Lower lobe of right lung (tissue), 2 donors: ENCODE measurements around the gene GPC3. TPM values are rescaled to one million over a fixed set of nuclear protein-coding genes. Genes with fewer than 3 reads are reported as not detected.

ENCODE experiments used
- ATAC-seq, 2 donors: fragments of 200-7000 bp; cut with Tn5 transposase; one replicate each; pipeline ENCODE4 v1.9.1; 2020 to 2022; ENCODE audit warnings: mild to moderate bottlenecking in 2 of 2, moderate library complexity in 2 of 2
- DNase-seq: peaks from one replicate; pipeline ENCODE4 v3.0.0-alpha.2; 2020
- H3K27ac ChIP-seq: fragments of 200-600 bp; one replicate; pipeline ENCODE4 v1.8.0; 2022
- H3K27me3 ChIP-seq: fragments of 200-600 bp; one replicate; pipeline ENCODE4 v1.8.0; 2022; ENCODE audit warnings: low read depth
- H3K36me3 ChIP-seq: fragments of 200-600 bp; one replicate; pipeline ENCODE4 v1.8.0; 2022; ENCODE audit warnings: mild to moderate bottlenecking
- H3K4me1 ChIP-seq: fragments of 200-600 bp; one replicate; pipeline ENCODE4 v1.8.0; 2022
- H3K4me3 ChIP-seq: fragments of 200-600 bp; one replicate; pipeline ENCODE4 v1.8.0; 2022; ENCODE audit warnings: mild to moderate bottlenecking
- H3K9me3 ChIP-seq: fragments of 200-600 bp; one replicate; pipeline ENCODE4 v1.8.0; 2022
- CTCF ChIP-seq: fragments of 200-600 bp; IDR thresholded peaks from one replicate; pipeline ENCODE4 v1.8.0; 2022; ENCODE audit warnings: antibody characterized with exemption, mild to moderate bottlenecking
- intact Hi-C: fragments of 100-400 bp; cut with DNase I; formaldehyde crosslinking; loops from one replicate; pipeline ENCODE4 v1.11.0; 2022
- total RNA-seq: library from RNA; stranded (reverse); fragmentation: NEBNext Ultra II Directional; extraction: Animal tissue kit (Norgen Biotek cat#: 25700); gene quantifications from one replicate; pipeline ENCODE4 v1.2.1, GENCODE V29; 2021
- donor health status: DM: no; HTN: yes; CAD: no; lungs with severe emphysema.

GPC3 gene
- total RNA-seq, 1 donor from 2014 or later: 50.2 TPM

GRCh38 chrX:133749370-133749769 is 236.0 kb downstream of the GPC3 start:
- H3K4me1 ChIP-seq: no peaks in the 10 kb centered on the region
- H3K4me3 ChIP-seq: no peak overlapping the region
- no peaks in the 10 kb centered on the region for H3K9me3 ChIP-seq
- DNase-seq (no peak), ATAC-seq (no peak)
- no peak overlapping the region for H3K27ac ChIP-seq
- H3K36me3 ChIP-seq: no peaks in the 10 kb centered on the region
- TF ChIP-seq CTCF: no peak
- no peaks in the 10 kb centered on the region for H3K27me3 ChIP-seq
- intact Hi-C loops: no loop called here

GRCh38 chrX:133747196-133747595 is 238.2 kb downstream of the GPC3 start:
- H3K4me3 ChIP-seq: no peak overlapping the region
- H3K27ac ChIP-seq: no peak overlapping the region
- no peaks in the 10 kb centered on the region for H3K36me3 ChIP-seq
- H3K4me1 ChIP-seq: no peaks in the 10 kb centered on the region
- no peaks in the 10 kb centered on the region for H3K27me3 ChIP-seq
- ATAC-seq: no peak
- intact Hi-C loops: no loop called here
- no peak for DNase-seq
- no peak for TF ChIP-seq CTCF
- H3K9me3 ChIP-seq: no peaks in the 10 kb centered on the region

GRCh38 chrX:133746593-133746992 is 238.8 kb downstream of the GPC3 start:
- H3K36me3 ChIP-seq: no peaks in the 10 kb centered on the region
- no peak for ATAC-seq
- H3K9me3 ChIP-seq: no peaks in the 10 kb centered on the region
- H3K27ac ChIP-seq: no peak overlapping the region
- H3K4me1 ChIP-seq: no peaks in the 10 kb centered on the region
- H3K27me3 ChIP-seq: no peaks in the 10 kb centered on the region
- intact Hi-C loops: no loop called here
- H3K4me3 ChIP-seq: no peak overlapping the region
- TF ChIP-seq CTCF: no peak
- no peak for DNase-seq

- ATAC-seq (no peak), DNase-seq (no peak)
- no peaks in the 10 kb centered on the region for H3K27me3 ChIP-seq
- no peak overlapping the region for H3K4me3 ChIP-seq
- H3K36me3 ChIP-seq: no peaks in the 10 kb centered on the region
- H3K9me3 ChIP-seq: no peaks in the 10 kb centered on the region
- H3K4me1 ChIP-seq: no peaks in the 10 kb centered on the region
- no peak for TF ChIP-seq CTCF
- intact Hi-C loops: no loop called here
- no peak overlapping the region for H3K27ac ChIP-seq
Measured at GRCh38 chrX:133745349-133745748, 240.0 kb downstream of the GPC3 start.

- H3K9me3 ChIP-seq: no peaks in the 10 kb centered on the region
- H3K4me1 ChIP-seq: no peaks in the 10 kb centered on the region
- no peaks in the 10 kb centered on the region for H3K27me3 ChIP-seq
- no peak overlapping the region for H3K4me3 ChIP-seq
- no peak for ATAC-seq
- no peaks in the 10 kb centered on the region for H3K36me3 ChIP-seq
- DNase-seq: no peak
- intact Hi-C loops: no loop called here
- no peak for TF ChIP-seq CTCF
- H3K27ac ChIP-seq: no peak overlapping the region
Measured at GRCh38 chrX:133742602-133743305, 242.6 kb downstream of the GPC3 start.
